Stimulated activated CD8-positive, alpha-beta memory T cell treated with anti-CD3 and anti-CD28 coated beads, Interleukin-15, amount 100 ng/mL, for 48 hours (primary cell): ENCODE results near the gene CDK14.
"Not testable (repeated sequence)": the region's sequence is repeated elsewhere in the genome, so short reads cannot be mapped to it uniquely, and the experiment has no call there.

ENCODE experiments used
- DNase-seq, 2 donors: peaks; one replicate each; pipeline ENCODE4 v3.0.0-alpha.2; 2020; ENCODE audit warnings: low read depth in 2 of 2

The CDK14 gene

GRCh38 chr7:90789736-90790306, 193.7 kb downstream of the CDK14 start:
- no peak for DNase-seq

GRCh38 chr7:90791596-90791995, 195.5 kb downstream of the CDK14 start:
- DNase-seq, result no peak

GRCh38 chr7:90792301-90792700, 196.2 kb downstream of the CDK14 start:
- no peak for DNase-seq

- DNase-seq, result not testable (repeated sequence)
Measured at GRCh38 chr7:90794234-90794633, 198.1 kb downstream of the CDK14 start.

DNA sequence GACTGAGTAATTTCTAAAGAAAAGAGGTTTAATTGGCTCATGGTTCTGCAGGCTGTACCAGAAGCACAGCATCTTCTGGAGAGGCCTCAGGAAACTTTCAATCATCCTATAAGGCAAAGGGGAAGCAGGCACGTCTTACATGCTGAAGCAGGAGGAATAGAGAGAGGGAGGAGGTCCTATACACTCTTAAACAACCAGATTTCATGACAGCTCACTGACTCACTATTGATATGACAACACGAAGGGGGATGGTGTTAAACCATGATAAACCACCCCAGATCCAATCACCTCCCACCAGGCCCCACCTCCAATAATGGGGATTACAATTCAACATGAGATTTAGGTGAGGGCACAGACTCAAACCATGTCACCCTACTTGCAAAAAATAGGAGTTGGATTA, 201.5 kb downstream of the CDK14 start:
- DNase-seq, result no peak

DNA sequence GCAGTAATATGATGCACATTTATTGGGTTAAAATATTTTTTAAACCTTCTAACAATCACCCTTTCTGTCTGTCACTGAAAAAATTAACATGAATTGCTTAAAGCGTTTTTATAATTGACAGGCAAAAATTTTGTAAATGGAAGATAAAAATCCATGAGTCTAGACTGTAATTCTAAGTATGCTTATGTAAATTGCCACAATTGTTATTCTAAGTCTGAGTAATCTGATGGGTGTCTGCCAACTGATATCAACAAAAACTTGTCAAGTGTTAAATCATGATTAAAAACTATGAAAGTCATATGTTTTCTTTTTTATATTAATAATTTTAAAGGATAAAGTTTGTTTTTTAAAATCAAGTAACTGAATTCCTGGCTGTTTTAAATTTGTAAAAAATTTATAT, 208.2 kb downstream of the CDK14 start:
- no peak for DNase-seq

GRCh38 chr7:90815552-90815951, 219.4 kb downstream of the CDK14 start:
- not testable (repeated sequence) for DNase-seq

- no peak for DNase-seq
Measured at GRCh38 chr7:90816511-90817142, 220.5 kb downstream of the CDK14 start.

DNA sequence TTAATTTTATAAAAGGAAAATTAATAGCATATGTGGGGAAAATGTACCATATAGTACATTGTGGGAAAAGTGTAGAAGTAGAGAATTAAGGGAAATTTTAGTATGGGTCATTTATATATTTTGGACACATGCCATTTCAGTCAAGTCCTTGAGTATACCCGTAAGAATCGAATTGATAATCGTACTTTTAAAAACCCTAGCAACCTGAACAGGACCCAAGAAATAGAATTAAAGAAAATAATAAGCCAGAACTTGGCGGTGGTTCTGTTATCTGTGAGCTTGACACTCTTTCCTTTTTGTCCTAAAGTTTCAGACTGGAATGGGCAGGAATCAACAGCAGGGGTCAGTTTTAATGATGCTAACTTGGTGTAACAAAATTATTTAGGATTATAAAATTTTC, 221.0 kb downstream of the CDK14 start:
- DNase-seq, result no peak

DNA sequence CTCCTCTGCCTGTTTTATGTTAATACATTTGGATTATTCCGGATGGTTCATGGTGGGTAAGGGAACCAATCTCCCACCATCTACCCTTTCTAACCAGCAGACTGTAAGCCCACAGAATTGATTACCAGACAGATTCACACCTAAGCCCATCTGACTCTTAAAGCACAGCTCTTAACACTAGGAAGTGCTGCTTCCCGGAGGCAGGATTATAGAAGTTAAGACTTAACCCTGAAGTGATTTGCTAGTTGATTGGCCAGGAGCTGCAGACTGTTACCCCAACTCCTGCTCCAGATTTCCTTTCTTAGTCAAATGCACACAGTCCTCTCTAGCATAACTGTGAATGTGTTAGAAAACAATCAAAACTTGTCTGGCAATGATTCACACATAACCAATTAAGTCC, 221.7 kb downstream of the CDK14 start:
- no peak for DNase-seq

GRCh38 chr7:90818341-90818740, 222.2 kb downstream of the CDK14 start:
- no peak for DNase-seq

DNA sequence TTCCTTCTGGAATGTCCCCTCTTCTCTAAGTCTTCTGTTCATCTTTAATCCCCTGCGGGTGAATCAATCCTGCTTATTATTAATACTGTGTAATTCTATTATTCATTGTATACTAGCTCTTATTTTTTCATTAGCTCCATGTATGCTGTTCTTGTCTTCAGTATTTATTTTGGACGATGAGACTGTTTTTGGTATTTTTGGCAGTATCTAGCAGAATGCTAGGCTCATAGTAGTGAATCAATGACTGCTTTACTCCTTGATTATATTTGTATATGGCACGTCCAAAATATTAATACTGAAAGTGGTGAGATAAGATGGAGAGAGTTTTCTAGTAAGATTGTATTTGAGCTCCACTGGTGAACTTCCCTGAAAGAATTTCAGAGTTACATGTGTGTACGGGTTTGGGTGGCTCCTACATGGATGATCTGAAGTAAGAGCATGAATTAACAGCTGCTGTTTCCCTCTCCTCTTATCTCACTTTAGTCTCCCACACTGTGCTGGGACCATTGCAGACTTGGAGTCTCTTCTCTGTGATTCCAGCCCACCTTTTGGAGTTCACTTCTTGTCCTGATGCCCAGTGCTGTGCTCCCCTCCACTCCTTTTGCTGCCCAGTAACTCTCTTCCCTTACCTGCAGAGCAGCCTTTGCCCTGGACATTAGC, 226.0 kb downstream of the CDK14 start:
- no peak for DNase-seq

DNA sequence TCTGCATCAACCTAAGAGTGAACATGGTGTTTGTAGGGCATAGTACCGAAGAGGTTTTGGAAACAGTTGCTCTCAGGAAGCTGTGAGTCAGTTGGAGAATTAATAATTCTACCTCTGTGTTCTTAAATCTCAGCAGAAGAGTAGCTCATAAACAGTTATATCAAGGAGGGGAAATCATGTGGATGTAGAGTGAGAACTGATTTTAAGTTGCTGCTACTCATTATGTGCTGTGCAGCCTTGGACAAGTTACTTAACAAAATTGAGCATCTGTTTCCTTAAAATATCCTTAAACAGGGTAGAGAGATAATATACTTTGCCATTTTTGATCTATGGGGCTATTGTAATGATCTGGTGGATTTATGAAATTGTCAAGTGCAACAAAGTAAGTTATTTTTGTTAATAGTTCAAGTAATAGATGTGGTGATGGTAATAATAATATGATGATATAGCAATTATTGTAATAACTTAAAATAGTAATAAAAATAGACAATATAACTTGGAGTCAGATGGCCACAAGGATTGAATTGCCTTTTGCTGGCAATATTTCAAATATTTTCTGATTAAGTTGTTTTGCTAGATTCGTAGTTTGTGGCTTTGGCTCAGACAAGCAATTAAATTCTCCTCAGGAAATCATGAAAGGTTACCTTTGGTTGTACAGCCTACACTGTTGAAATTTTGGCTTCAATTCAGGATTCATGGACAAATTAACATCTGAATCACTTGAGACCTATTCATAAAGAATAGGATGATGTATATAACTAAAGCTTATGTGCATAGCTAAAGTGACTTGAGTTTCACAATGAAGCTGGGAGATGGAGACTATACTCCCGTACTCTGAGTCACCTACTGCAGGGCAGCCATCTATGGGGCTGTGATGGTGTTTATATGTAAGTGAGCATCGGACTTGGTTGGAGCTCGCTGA, 228.5 kb downstream of the CDK14 start:
- DNase-seq, result no peak

GRCh38 chr7:90825779-90826178, 229.7 kb downstream of the CDK14 start:
- DNase-seq, result no peak

GRCh38 chr7:90828601-90829000, 232.5 kb downstream of the CDK14 start:
- DNase-seq, result no peak

DNA sequence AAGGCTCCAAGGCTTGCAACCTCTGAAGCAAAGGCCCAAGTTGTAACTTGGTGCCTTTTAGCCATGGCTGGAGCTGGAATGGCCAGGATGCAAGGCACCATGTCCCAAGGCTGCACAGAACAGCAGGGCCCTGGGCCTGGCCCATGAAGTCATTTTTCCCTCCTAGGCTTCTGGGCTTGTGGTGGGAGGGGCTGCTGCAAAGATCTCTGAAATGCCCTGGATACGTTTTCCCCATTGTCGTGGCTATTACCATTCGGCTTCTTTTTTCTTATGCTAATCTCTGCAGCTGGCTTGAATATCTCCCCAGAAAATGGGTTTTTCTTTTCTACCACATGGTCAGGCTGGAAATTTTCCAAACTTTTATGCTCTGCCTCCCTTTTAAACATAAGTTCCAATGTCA, 234.2 kb downstream of the CDK14 start:
- no peak for DNase-seq

DNA sequence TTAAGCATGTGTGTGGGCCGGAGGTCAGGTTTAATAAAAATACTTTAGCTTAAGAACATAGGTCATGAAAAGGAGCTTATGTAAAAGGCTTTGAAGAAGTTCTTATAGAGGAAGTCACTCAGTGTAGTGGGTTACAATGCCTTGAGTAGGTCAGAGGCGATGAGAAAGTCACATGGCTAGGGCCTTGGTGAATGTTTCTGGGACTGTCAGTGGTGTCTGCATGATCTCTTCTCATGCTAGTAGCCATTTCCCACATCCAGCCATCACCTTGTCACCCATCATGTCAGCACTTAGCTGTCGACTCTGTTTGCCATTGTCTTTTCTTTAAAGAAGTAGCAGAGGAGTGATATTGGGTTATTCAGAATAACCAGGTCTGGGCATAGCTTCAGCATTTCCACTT, 236.6 kb downstream of the CDK14 start:
- DNase-seq, result no peak

- no peak for DNase-seq
Measured at GRCh38 chr7:90833443-90833842, 237.3 kb downstream of the CDK14 start.

DNA sequence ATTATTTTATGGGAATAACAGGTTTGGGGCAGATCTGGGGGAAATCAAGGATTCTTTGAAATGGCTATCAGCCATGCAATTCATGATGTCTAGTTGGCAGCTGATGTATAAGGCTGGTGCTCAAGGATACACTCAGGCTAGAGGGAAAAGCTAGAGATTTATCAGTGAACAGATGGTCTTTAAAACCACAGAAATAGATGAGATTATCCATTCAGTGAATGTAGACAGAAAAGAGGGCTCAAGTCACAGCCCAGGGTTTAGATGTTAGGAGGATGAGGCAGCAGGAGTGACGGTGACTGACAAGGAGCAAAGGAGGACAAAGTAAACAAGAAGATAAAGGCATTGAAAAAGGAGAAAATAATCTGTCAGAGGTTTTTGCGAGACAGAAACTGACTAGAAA, 238.7 kb downstream of the CDK14 start:
- DNase-seq, result no peak

DNA sequence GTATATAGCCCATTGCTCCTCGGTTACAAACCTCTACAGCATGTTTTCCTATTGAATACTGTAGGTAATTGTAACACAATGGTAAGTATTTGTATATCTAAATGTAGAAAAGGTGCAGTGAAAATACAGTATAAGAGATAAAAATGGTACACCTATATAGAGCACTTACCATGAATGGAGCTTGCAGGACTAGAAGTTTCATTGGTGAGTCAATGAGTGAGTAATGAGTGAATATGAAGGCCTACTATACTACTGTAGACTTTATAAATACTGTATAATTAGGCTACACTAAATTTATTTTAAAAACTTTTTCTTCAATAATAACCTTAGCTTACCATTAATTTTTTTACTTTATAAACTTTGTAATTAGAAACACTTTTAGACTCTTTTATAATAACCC, 239.7 kb downstream of the CDK14 start:
- no peak for DNase-seq

DNA sequence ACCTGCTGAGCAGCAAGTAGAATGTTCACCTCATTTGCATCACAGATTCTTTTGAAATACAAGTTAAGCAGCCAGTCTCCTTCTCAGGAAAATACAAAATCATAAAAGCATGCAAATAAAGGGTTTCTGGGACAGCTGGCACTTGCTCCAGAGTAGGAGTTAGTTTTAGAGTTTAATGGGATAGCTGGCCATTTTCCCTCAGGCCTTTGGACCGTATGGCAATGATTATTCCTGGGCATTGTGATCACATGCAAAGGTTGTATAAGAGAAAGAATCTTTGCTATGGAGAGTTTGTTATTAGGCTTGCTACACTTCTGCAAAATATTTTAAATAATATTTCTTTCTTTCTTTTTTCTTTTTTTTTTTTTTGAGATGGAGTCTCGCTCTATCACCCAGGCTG, 240.8 kb downstream of the CDK14 start:
- DNase-seq, result no peak

DNA sequence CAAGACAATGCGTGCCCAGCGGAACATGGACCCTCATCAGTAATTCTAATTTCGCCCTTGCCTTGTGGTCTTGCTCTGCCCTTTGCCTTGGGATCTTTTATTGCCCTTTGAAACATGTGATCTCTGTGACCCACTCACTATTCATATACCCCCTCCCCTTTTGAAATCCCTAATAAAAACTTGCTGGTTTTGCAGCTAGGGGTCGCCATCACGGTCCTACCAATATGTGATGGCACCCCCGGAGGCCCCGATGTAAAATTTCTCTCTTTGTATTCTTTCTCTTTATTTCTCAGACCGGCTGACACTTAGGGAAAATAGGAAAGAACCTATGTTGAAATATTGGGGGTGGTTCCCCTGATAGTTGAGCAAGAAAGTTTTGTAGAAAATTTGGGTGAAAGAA, 242.7 kb downstream of the CDK14 start:
- DNase-seq, result no peak
